Mesenchymal stem cell (in vitro differentiated cells and primary cell): ENCODE measurements around the gene MSH4.
"Not testable (repeated sequence)": the region's sequence is repeated elsewhere in the genome, so short reads cannot be mapped to it uniquely, and the experiment has no call there.

ENCODE experiments used
- DNase-seq: peaks from one replicate; pipeline ENCODE4 v3.0.0-alpha.2; 2013
- H2AFZ ChIP-seq: one replicate; pipeline ENCODE4 v1.6.1; 2013; ENCODE audit warnings: low read depth, mild to moderate bottlenecking, control low read depth, inconsistent platforms, low read length, moderate library complexity
- H2AK5ac ChIP-seq: 2 replicates; pipeline ENCODE4 v1.6.1; 2013; ENCODE audit warnings: low read length, moderate library complexity, mild to moderate bottlenecking, inconsistent platforms; ENCODE audit not compliant: severe bottlenecking
- H2BK120ac ChIP-seq: one replicate; pipeline ENCODE4 v1.6.1; 2013; ENCODE audit warnings: low read depth, mild to moderate bottlenecking, inconsistent platforms, low read length, moderate library complexity
- H2BK12ac ChIP-seq, 2 experiments: one replicate each; pipeline ENCODE4 v1.6.1; 2013; ENCODE audit warnings: inconsistent platforms in 2 of 2, low read length in 2 of 2, mild to moderate bottlenecking in 2 of 2, moderate library complexity in 2 of 2, control low read depth in 1 of 2
- H2BK15ac ChIP-seq: one replicate; pipeline ENCODE4 v1.6.1; 2013; ENCODE audit warnings: mild to moderate bottlenecking, low read depth, inconsistent platforms; ENCODE audit not compliant: poor library complexity, severe bottlenecking
- H2BK5ac ChIP-seq: 2 replicates; pipeline ENCODE4 v1.6.1; 2013; ENCODE audit warnings: low read depth, mild to moderate bottlenecking, low read length, control low read depth, inconsistent platforms; ENCODE audit not compliant: poor library complexity, severe bottlenecking
- H3K14ac ChIP-seq, 2 experiments: one replicate each; pipeline ENCODE4 v1.6.1; 2013; ENCODE audit warnings: inconsistent platforms in 2 of 2, low read length in 2 of 2, control low read depth in 1 of 2, mild to moderate bottlenecking in 1 of 2, moderate library complexity in 1 of 2
- H3K18ac ChIP-seq, 2 experiments: one replicate each; pipeline ENCODE4 v1.6.1; 2013; ENCODE audit warnings: inconsistent platforms in 2 of 2, low read length in 2 of 2, control low read depth in 1 of 2, low read depth in 1 of 2, mild to moderate bottlenecking in 1 of 2
- H3K23ac ChIP-seq, 2 experiments: one replicate each; pipeline ENCODE4 v1.6.1; 2013; ENCODE audit warnings: inconsistent platforms in 2 of 2, low read length in 2 of 2, mild to moderate bottlenecking in 2 of 2, moderate library complexity in 2 of 2, control low read depth in 1 of 2
- H3K27ac ChIP-seq: 2 replicates; pipeline ENCODE4 v1.5.1; 2013; ENCODE audit warnings: mild to moderate bottlenecking, moderate library complexity, low read length, control low read depth, inconsistent platforms; ENCODE audit not compliant: poor library complexity, severe bottlenecking
- H3K27me3 ChIP-seq, 2 experiments: 2 replicates each; pipeline versions ENCODE4 v1.6.1 to v1.7.0; 2013; ENCODE audit warnings: low read length in 2 of 2, mild to moderate bottlenecking in 2 of 2, moderate library complexity in 2 of 2, control low read depth in 1 of 2, inconsistent platforms in 1 of 2; ENCODE audit not compliant: control insufficient read depth in 1 of 2, insufficient read depth in 1 of 2
- H3K36me3 ChIP-seq, 2 experiments: 2 replicates each; pipeline versions ENCODE4 v1.6.1 to v1.7.0; 2013; ENCODE audit warnings: low read length in 2 of 2, control low read depth in 1 of 2, inconsistent platforms in 1 of 2, low read depth in 1 of 2, mild to moderate bottlenecking in 1 of 2; ENCODE audit not compliant: insufficient read depth in 2 of 2, control insufficient read depth in 1 of 2
- H3K4ac ChIP-seq, 2 experiments: one replicate each; pipeline ENCODE4 v1.6.1; 2013; ENCODE audit warnings: inconsistent platforms in 2 of 2, low read length in 2 of 2, mild to moderate bottlenecking in 2 of 2, moderate library complexity in 2 of 2, control low read depth in 1 of 2, low read depth in 1 of 2
- H3K4me1 ChIP-seq: 2 replicates; pipeline ENCODE4 v1.6.1; 2013; ENCODE audit warnings: low read depth, low read length, control low read depth; ENCODE audit not compliant: control insufficient read depth, insufficient read depth
- H3K4me2 ChIP-seq: 2 replicates; pipeline ENCODE4 v1.6.1; 2013; ENCODE audit warnings: low read length, mild to moderate bottlenecking, inconsistent platforms; ENCODE audit not compliant: poor library complexity, severe bottlenecking
- H3K4me3 ChIP-seq, 2 experiments: 2 replicates each; pipeline versions ENCODE4 v1.5.1 to v1.7.0; 2013; ENCODE audit warnings: low read length in 2 of 2, mild to moderate bottlenecking in 2 of 2, control low read depth in 1 of 2, low read depth in 1 of 2; ENCODE audit not compliant: insufficient read depth in 1 of 2
- H3K79me1 ChIP-seq: replicated peaks from 2 replicates; pipeline ENCODE4 v1.6.1; 2013; ENCODE audit warnings: mild to moderate bottlenecking, control low read depth, low read length, inconsistent platforms; ENCODE audit not compliant: poor library complexity, severe bottlenecking
- H3K9ac ChIP-seq: 2 replicates; pipeline ENCODE4 v1.7.0; 2013; ENCODE audit warnings: mild to moderate bottlenecking, low read length, moderate library complexity
- H3K9me3 ChIP-seq: 2 replicates; pipeline ENCODE4 v1.7.0; 2013; ENCODE audit warnings: mild to moderate bottlenecking, low read length; ENCODE audit not compliant: control insufficient read depth
- H4K8ac ChIP-seq: one replicate; pipeline ENCODE4 v1.6.1; 2013; ENCODE audit warnings: inconsistent platforms, mild to moderate bottlenecking, low read length, moderate library complexity
- H4K91ac ChIP-seq: one replicate; pipeline ENCODE4 v1.6.1; 2013; ENCODE audit warnings: mild to moderate bottlenecking, low read length, inconsistent platforms
- WGBS: methylation state at CpG from one replicate; pipeline ENCODE4 v1.1.7; 2013; ENCODE audit warnings: mixed read lengths; 5-methylcytosine and 5-hydroxymethylcytosine counted together

Gene MSH4

GRCh38 chr1:75777812-75778211 is 18.9 kb upstream of the MSH4 start:
- H3K4me2 ChIP-seq, H3K4me3 ChIP-seq, H2AK5ac ChIP-seq, H3K9ac ChIP-seq, H3K27ac ChIP-seq, H3K4ac ChIP-seq, H2AFZ ChIP-seq, H4K91ac ChIP-seq, DNase-seq, H3K9me3 ChIP-seq, H2BK12ac ChIP-seq, H3K18ac ChIP-seq, H3K36me3 ChIP-seq, H2BK15ac ChIP-seq, H4K8ac ChIP-seq, H2BK5ac ChIP-seq, H3K14ac ChIP-seq, H3K4me1 ChIP-seq, H3K79me1 ChIP-seq, H3K27me3 ChIP-seq, H3K23ac ChIP-seq, H2BK120ac ChIP-seq: not testable (repeated sequence)
- WGBS: 71% methylated on average over 4 of the region's 4 CpGs

- not testable (repeated sequence) for H2BK120ac ChIP-seq, H4K8ac ChIP-seq, H4K91ac ChIP-seq, H2BK5ac ChIP-seq, H3K36me3 ChIP-seq, H3K23ac ChIP-seq, H3K18ac ChIP-seq, DNase-seq, H2AFZ ChIP-seq, H3K79me1 ChIP-seq, H3K4me3 ChIP-seq, H3K4me1 ChIP-seq, H3K4me2 ChIP-seq, H3K9ac ChIP-seq, H2BK12ac ChIP-seq, H3K27ac ChIP-seq, H2AK5ac ChIP-seq, H3K14ac ChIP-seq, H3K4ac ChIP-seq, H3K9me3 ChIP-seq, H2BK15ac ChIP-seq, H3K27me3 ChIP-seq
- WGBS: 91% methylated on average over 5 of the region's 5 CpGs
These were observed 18.0 kb upstream of the MSH4 start for GRCh38 chr1:75778694-75779093.

DNA sequence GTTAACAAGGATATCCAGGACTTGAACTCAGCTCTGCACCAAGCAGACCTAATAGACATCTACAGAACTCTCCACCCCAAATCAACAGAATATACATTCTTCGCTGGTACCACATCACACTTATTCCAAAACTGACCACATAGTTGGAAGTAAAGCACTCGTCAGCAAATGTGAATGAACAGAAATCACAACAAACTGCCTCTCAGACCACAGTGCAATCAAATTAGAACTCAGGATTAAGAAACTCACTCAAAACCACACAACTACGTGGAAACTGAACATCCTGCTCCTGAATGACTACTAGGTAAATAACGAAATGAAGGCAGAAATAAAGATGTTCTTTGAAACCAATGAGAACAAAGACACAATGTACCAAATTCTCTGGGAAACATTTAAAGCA is 16.5 kb upstream of the MSH4 start:
- not testable (repeated sequence) for H3K4me3 ChIP-seq, H3K27me3 ChIP-seq, H3K4me2 ChIP-seq, H3K23ac ChIP-seq, H2BK5ac ChIP-seq, H2BK120ac ChIP-seq, H2BK15ac ChIP-seq, H4K91ac ChIP-seq, H3K27ac ChIP-seq, H3K18ac ChIP-seq, DNase-seq, H3K14ac ChIP-seq, H3K9ac ChIP-seq, H2AFZ ChIP-seq, H3K79me1 ChIP-seq, H2AK5ac ChIP-seq, H3K4me1 ChIP-seq, H4K8ac ChIP-seq, H2BK12ac ChIP-seq, H3K9me3 ChIP-seq, H3K4ac ChIP-seq, H3K36me3 ChIP-seq
- WGBS: 97% methylated on average over 2 of the region's 4 CpGs

GRCh38 chr1:75783920-75784319 is 12.8 kb upstream of the MSH4 start:
- not testable (repeated sequence) for H2AK5ac ChIP-seq, H3K4me2 ChIP-seq, H2BK15ac ChIP-seq, H2BK5ac ChIP-seq, H3K4me1 ChIP-seq, H3K18ac ChIP-seq, H3K9ac ChIP-seq, DNase-seq, H3K27ac ChIP-seq, H4K8ac ChIP-seq, H3K23ac ChIP-seq, H3K79me1 ChIP-seq, H3K4me3 ChIP-seq, H3K4ac ChIP-seq, H2BK12ac ChIP-seq, H4K91ac ChIP-seq, H3K9me3 ChIP-seq, H3K14ac ChIP-seq, H3K27me3 ChIP-seq, H2BK120ac ChIP-seq, H2AFZ ChIP-seq
- 100% methylated on average over 2 of the region's 4 CpGs for WGBS
- H3K36me3 ChIP-seq: peaks cover 3 to 14% of the 10 kb centered on the region in 2 experiments
